GM21717 (cell line): ENCODE data around the gene ADAMTS12.
"Not testable (repeated sequence)": the region's sequence is repeated elsewhere in the genome, so short reads cannot be mapped to it uniquely, and the experiment has no call there.

Experiments used
- ATAC-seq: cut with Tn5 transposase; IDR thresholded peaks from one replicate; pipeline ENCODE4 v1.9.1; 2021; ENCODE audit warnings: mild to moderate bottlenecking, moderate library complexity; ENCODE audit not compliant: unreplicated experiment

The ADAMTS12 gene

DNA sequence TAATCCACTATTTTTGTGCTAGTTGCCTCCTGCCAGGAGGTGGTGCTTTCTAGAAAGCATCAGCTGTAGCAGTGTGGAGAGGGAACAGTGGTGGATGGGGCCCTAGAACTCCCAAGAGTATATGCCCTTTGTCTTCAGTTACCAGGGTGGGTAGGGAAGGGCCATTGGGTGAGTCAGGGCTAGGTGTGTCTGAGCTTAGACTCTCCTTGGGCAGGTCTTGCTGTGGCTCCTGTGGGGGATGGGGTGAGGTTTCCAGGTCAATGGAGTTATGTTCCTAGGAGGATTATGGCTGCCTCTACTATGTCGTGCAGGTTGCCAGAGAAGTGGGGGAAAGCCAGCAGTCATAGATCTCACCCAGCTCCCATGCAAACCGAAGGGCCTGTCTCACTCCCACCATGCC lies 11.3 kb upstream of the ADAMTS12 start:
- ATAC-seq: no peak

DNA sequence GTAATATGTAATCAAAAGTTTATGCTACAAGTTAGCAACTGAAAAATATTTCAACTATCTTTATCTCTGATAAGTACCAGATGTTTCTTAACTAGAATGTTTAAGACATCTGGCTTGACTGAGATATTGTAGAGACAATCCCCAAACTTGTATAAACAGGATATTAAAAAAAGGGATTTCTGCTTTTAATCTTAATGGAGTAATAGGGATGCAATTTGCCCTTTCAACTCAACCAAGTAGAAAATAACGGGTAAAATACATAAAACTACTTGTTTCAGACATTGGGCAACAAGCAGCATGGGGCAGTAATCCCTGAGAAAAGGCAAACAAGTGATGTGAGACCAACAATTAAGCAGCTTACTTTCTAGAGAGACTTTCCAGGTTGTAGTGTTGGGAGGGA lies 9.4 kb upstream of the ADAMTS12 start:
- ATAC-seq: no peak

DNA sequence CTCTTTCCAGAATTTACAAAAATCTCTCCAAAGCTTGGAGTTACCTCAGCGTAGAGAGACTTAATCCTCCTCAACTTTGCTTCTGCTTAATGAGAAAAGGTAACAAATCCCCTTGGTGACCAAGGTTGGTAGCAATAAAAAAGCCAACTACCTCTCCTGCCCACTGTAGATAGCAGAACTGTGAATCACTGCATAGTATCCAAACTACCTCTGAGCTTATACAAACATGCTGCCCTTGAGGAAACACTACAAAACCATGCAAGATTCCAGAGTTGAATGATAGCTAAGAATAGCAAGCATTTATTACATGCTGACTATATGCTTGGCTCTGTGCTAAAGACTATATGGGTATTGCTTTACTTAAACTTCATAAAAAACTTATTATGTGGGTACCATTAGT lies 2.8 kb upstream of the ADAMTS12 start:
- ATAC-seq: no peak

GRCh38 chr5:33892620-33893137 lies 889 bp upstream of the ADAMTS12 start:
- no peak for ATAC-seq

GRCh38 chr5:33891446-33891787 lies 373 bp downstream of the ADAMTS12 start:
- ATAC-seq: no peak

DNA sequence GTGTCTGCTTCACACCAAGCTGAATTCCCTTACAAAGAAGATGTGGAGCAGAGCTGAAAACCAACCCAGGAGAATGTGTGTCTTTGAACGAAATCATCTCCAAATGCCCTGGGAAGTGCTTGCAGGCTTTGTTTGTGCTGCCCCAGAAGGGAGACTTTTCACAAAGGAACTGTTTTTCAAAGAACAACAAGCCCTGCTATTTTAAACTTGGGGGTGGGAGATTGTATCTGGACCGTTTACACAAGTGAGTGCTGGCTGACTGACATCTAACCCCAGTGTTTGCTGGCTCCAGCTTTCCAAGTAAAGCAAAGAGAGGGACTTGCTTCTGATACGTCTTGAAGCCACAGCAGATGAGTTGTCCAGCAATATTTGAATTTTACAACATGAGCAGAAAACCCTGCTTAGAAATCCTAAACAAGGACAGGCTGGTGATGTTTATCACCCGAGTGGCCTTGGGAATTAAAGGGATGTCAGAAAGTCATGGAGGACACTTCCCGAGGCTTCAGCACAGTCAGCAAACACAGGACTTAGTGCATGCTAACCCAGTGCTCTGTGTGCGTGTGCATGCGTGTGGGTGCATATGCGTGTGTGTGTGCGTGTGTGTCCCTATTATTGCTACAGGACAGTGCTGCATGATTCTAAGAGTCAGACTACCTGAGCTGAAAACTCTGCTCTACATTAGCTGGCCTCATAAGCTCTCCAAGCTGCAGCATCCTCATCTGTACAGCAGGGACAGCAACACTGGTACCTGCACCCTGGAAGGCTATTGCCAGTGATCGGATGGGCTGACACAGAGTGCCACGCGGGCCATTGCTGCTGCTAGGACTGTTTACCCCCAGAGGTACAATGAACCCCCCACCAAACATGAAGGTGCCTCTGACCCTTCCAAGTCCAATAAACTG lies 1.4 kb downstream of the ADAMTS12 start:
- peak; percentile 60 for ATAC-seq

DNA sequence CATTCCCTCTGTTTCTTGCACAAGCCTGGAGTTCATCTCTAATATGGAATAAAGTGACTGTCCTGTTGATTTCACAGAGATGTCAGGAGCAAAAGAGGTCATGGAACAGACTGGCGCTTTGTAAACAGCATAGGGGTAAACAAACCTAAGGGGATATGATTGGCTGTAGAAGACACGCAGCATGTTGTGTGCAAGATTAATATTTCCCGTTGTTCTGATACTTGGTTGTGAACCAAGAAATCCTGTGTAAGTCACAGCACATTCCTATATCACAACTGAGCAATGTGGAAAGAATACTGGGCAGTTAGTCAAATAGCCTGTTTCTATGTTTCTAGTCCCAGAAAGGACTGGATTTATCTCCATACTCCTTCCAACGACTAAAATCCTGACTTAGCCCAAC lies 3.2 kb downstream of the ADAMTS12 start:
- no peak for ATAC-seq

DNA sequence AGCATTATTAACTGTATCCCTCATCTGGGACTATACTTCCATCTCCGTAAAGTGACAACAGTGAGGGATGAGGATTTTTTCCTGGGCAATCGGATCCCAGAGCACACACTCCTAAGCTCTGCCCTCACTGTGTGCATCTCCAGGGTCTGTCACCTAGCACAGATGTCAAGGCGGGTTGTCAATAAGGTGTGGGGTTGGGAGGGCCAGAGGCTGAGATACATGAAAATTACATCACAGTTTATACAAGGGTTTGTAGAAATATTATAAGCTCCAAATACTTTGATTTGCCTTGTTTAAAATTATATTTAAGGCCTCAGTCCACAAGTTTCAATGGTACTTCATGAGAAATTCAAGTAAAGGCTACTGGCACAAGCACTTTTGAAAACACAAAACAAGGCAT lies 4.5 kb downstream of the ADAMTS12 start:
- no peak for ATAC-seq

DNA sequence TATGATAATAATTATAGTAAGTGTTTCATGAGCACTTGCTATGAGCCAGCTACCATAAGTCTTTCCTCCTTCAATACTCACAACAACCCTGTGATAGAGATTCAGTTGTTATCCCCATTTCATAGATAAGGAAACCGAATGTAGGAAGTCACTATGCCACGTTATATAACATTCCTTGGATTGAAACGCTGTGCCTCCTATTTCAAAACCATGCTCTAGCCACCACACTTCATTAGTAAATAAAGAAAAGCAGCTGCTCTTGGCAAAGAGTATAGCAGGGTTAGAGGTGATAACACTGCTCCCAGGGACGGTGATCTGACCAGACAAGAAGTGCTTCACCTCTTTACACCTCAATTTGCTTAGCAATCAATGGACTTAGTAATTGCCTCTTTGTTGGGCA lies 5.5 kb downstream of the ADAMTS12 start:
- no peak for ATAC-seq

- no peak for ATAC-seq
Measured at GRCh38 chr5:33885679-33886078, 6.1 kb downstream of the ADAMTS12 start.

- no peak for ATAC-seq
Measured at GRCh38 chr5:33883482-33883881, 8.3 kb downstream of the ADAMTS12 start.

DNA sequence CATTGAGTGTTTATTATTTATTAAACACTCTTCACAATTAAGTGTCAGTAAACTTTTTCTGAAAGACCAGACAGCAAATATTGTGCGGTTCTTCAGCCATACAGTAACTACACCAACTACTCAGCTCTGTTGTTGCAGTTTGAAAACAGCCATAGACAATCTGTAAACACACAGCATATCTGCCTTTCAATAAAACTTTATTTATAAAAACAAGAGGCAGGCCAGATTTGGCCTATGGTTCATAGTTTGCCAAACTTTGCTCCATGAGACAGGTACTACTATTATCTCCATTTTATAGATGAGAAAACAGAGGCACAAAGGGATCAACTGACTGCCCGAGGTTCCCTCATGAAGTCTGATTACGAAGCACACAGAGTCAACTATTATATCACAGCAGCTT lies 11.5 kb downstream of the ADAMTS12 start:
- no peak for ATAC-seq

DNA sequence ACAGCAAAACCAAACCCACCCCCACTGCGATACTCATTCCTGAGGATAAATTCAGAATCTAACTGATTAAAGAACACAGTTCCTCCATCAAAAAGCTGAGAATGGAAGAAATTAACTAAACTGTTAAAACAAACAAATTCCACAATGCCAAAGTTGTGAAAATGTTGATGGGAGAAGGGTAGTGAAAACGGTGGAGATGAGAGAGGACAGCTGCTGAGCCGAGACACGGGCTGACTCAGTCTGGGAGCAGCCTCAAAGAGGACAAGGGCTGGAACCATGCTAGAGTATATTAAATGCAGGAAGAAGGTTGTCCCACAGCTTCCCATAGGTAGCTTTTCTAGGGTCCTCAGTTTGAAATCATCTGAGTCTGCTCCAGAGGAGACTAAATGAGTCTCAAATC lies 14.3 kb downstream of the ADAMTS12 start:
- no peak for ATAC-seq

DNA sequence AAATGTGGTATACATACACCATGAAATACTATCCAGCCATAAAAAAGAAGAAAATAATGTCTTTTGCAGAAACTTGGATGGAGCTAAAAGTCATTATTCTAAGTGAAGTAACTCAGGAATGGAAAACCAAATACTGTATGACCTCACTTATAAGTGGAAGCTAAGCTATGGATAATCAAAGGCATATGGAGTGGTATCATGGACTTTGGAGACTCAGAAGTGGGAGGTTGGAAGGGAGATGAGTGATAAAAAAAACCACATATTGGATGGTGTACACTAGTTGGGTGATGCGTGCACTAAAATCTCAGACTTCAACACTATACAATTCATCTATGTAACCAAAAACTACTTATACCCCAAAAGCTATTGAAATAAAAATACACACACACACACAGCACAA lies 24.5 kb downstream of the ADAMTS12 start:
- no peak for ATAC-seq

DNA sequence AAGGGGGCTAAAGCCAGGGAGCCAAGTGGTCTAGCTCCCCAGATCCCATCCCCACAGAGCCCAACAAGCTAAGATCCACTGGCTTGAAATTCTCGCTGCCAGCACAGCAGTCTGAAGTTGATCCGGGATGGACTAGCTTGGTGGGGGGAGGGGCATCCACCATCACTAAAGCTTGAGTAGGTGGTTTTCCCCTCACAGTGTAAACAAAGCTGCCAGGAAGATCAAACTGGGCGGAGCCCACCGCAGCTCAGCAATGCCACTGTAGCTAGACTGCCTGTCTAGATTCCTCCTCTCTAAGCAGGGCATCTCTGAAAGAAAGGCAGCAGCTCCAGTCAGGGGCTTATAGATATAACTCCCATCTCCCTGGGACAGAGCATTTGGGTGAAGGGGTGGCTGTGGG lies 32.6 kb downstream of the ADAMTS12 start:
- ATAC-seq: not testable (repeated sequence)

DNA sequence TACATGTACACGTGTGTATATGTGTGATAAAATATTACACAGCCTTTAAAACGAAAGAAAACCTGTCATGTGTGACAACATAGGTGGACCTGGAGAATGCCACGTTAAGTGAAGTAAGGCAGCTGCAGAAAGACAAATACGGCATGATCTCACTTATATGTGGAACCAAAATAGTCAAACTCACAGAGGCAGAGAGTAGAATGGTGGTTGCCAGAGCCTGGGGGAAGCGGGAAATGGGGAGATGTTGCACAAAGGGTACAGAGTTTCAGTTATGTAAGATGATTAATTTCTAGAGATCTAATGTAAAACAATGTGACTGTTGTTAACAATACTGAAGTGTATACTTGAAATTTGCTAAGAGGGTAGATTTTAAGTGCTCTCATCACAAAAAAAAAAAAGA lies 34.8 kb downstream of the ADAMTS12 start:
- ATAC-seq: peak; percentile 72

DNA sequence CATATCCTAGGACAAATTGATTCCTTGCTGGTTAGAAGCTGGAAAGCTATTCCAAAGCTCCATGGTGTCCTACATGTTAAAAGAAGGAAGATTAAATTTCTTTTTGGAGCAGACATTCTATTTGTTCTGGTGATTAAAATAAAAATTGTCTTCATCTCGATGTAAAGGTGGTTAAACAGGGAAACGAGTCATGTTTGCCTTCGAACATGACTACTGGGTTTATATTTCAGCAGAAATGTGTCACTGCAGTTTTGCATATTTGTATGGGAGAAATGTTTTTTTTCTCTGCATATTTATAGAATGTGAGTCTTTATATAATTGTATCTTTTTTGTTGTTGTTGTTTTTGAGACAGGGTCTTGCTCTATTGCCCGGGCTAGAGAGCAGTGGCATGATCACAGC lies 36.4 kb downstream of the ADAMTS12 start:
- no peak for ATAC-seq

DNA sequence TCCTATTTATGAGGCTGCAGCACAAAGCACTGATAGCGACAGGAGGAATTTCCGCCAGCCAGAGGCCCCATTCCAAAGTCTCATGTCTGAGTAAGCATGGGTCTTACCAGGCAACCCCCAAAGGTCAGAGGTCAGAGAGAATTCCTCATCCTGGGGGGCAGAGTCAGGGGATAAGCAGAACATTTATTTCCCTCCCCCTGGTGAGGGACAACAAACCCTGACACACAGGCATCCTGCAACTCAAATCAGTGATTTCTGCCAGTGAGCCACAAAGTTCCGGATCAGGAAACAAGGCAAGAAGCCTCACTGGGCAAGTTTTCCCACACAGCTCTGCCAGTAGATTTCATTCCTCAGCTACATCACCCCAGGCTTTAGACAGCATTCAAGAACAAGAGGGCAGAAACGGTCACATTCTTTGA lies 37.0 kb downstream of the ADAMTS12 start:
- no peak for ATAC-seq

DNA sequence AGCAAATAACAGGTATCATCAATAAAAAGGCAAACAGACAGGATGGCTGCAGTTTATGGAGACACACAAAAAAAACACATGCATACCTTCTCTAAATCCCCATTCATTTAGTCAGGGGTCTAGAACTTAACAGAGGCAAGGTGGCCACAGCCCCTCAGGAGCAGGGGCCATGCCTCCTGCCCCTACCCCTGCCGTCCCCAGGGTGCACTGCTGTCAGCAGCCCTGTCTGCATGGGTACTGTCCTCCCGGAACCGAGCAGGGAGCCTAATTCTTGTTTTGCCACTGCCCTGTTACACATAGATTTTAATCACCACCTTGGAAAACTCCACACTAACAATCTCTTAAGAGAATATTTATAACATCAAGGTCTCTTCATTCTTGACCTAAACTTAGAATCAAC lies 39.0 kb downstream of the ADAMTS12 start:
- ATAC-seq: no peak

- no peak for ATAC-seq
Measured at GRCh38 chr5:33852319-33852718, 39.5 kb downstream of the ADAMTS12 start.

- ATAC-seq: peak; percentile 92
Measured at GRCh38 chr5:33850100-33850594, 41.6 kb downstream of the ADAMTS12 start.

GRCh38 chr5:33848554-33848953 lies 43.2 kb downstream of the ADAMTS12 start:
- ATAC-seq: peak; percentile 34

DNA sequence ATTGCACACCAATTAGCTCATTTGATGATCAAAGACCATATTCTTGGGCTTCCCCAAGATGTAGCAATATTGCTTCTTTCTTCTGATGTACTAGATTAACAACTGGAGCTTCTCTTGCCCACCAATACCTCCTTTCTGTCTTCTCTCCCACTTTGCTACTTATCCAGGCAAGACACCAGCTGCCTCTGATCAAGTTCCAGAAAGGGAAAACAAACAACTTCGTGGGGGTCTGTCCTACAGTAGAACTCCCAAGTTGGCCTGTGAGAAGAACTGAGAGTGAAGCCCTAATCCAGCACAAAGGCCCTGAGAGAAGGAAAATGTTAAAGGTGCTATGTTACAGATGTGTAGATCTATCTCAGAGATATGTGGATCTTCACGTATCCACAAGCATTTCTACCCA lies 44.9 kb downstream of the ADAMTS12 start:
- no peak for ATAC-seq
